GM19328 (cell line): ENCODE results near the gene ACBD6.
"Not testable (repeated sequence)": the region's sequence is repeated elsewhere in the genome, so short reads cannot be mapped to it uniquely, and the experiment has no call there.

ENCODE experiments used
- ATAC-seq: cut with Tn5 transposase; IDR thresholded peaks from one replicate; pipeline ENCODE4 v1.9.1; 2021; ENCODE audit warnings: mild to moderate bottlenecking, moderate library complexity; ENCODE audit not compliant: unreplicated experiment

ACBD6 gene

GRCh38 chr1:180421614-180422013 lies 80.8 kb downstream of the ACBD6 start:
- no peak for ATAC-seq

GRCh38 chr1:180421145-180421544 lies 81.2 kb downstream of the ACBD6 start:
- not testable (repeated sequence) for ATAC-seq

GRCh38 chr1:180415985-180416633 lies 86.3 kb downstream of the ACBD6 start:
- no peak for ATAC-seq

GRCh38 chr1:180415236-180415848 lies 87.0 kb downstream of the ACBD6 start:
- no peak for ATAC-seq

DNA sequence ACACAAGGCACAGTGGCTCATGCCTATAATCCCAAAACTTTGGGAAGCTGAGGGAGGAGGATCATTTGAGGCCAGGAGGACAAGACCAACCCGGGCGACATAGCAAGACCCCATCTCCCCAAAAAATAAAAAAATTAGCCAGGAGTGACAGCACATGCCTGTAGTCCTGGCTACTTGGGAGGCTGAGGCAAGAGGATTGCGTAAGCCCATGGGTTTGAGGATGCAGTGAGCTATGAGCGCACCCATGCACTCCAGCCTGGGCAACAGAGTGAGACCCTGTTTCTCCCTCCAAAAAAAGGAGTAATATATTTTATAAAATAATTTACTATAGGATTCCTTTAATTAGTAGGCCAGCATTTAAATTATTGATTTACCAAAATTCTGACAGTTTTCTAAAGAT lies 89.8 kb downstream of the ACBD6 start:
- ATAC-seq = no peak

GRCh38 chr1:180408128-180408527 lies 94.2 kb downstream of the ACBD6 start:
- ATAC-seq = not testable (repeated sequence)

- no peak for ATAC-seq
Measured at GRCh38 chr1:180407051-180407450, 95.3 kb downstream of the ACBD6 start.

- ATAC-seq = no peak
Measured at GRCh38 chr1:180402551-180402950, 99.8 kb downstream of the ACBD6 start.

GRCh38 chr1:180402001-180402400 lies 100.4 kb downstream of the ACBD6 start:
- no peak for ATAC-seq

DNA sequence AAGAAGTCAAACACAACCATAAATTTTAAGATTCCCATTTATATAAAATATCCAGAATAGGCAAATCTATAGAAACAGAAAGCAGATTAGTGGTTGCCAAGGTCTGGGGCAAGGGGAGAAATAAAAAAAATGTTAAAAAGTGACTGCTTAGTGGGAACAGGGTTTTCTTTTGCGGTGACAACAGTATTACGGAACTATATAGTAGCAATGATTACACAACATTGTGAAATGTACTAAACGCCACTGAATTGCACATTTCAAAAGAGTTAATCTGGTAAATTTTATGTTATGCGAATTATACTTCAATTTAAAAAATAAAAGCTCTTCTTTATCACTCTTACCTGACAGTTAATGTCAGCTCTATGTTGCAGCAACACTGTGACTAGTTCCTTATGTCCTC lies 105.2 kb downstream of the ACBD6 start:
- ATAC-seq = no peak

DNA sequence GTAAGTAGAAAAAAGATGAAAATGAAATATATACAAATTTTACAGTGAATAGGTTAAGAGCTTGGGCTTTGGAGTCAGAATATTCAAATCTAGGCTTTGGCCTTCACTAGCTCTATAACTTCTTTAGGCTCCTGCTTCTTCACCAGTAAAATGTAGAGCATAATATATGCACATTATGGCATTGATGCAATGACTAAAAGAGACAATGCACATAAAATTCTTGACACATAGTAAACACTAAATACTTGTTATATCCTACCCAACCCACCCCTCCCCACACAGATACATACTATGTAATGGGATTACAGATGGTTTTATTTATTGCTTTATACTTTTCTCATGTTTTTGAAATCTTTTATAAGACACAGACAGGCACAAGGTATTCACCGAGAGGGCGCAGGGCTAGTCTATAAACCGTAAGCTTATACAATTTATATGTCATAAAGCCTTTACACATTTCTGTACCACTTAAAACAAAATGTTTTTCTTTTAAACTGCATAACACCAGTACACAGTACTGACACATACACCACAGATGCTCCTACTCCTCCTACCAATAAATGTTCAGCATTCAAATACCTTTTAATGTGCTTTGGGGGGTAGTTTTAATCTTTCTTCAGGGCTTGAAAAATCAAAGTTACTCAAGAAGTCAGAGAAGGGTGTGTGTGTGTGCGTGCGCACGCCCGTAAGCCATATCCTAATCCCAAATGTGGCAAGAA lies 109.8 kb downstream of the ACBD6 start:
- ATAC-seq = no peak

DNA sequence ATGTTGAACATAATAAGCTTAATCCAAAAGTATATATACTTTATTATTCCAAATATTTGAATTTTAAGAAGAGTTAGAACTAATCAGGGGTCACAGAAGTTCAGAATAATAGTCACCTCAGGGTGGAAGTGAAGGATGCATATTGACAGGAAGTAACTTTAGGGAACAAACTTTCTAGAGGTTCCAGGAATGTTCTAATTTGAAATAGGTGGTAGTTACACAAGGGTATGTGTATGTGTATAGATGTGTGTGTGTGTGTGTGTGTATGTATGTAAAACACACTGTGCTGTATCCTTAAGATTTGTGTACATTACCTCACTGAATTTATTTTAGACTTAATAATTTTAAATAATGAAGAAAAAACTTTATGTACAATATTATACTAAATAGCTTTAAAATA lies 110.4 kb downstream of the ACBD6 start:
- no peak for ATAC-seq

DNA sequence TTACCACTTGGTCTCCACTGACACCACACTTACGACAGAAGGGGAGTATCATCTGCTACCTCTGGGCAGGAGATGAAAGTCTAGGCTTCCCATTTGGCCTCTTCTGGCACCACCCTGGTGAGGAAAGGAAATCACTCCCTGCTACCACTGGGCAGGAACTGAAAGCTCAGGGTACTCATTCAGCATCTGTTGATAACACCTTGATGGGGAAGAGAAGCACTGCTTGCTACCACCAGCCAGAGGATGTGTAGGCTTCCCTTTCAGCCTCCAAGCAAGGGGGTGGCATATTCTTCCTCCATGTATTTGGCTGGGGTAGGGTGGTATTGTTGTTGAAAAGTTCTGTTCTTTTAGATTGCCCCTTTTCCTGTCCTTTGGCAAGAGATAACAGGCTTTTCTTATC lies 115.0 kb downstream of the ACBD6 start:
- no peak for ATAC-seq

GRCh38 chr1:180386745-180387367 lies 115.5 kb downstream of the ACBD6 start:
- ATAC-seq = no peak

DNA sequence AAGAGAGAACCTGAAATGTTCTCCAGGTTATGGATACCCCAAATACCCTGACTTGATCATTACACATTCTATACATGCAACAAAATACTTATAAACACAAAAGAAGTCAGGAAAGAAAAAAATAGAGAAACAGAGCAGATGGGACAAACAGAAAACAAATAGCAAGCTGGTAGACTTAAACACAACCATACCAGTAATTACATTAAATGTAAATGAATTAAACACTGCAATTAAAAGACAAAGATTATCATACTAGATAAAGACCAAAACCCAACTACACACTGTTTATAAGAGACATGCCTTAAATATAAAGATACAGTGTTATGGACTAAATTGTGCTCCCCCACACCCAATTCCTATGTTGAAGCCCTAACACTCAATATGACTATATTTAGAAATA lies 117.2 kb downstream of the ACBD6 start:
- ATAC-seq = no peak

DNA sequence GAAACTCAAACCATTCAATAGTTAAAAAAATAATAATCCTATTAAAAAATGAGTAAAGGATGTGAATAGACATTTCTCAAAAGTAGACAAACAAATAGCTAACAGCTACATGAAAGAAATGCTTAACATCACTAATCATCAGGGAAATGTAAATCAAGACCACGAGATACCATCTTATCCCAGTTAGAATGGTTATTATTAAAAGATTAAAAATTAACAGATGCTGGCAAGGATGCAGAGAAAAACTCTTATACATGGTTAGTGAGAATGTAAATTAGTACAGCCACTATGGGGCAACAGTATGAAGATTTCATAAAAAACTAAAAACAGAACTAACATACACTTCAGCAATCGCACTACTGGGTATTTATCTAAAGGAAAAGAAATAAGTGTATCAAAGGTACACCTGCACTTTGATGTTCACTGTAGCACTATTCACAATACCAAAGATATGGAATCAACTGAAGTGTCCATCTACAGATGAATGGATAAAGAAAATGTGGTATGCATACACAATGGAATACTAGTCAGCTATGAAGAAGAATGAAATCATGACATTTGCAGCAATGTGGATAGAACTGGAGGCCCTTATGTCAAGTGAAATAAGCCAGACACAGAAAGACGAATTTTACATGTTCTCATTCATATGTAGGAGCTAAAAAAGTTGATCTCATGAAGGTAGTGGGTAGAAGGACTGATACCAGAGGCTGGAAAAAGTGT lies 117.9 kb downstream of the ACBD6 start:
- no peak for ATAC-seq

DNA sequence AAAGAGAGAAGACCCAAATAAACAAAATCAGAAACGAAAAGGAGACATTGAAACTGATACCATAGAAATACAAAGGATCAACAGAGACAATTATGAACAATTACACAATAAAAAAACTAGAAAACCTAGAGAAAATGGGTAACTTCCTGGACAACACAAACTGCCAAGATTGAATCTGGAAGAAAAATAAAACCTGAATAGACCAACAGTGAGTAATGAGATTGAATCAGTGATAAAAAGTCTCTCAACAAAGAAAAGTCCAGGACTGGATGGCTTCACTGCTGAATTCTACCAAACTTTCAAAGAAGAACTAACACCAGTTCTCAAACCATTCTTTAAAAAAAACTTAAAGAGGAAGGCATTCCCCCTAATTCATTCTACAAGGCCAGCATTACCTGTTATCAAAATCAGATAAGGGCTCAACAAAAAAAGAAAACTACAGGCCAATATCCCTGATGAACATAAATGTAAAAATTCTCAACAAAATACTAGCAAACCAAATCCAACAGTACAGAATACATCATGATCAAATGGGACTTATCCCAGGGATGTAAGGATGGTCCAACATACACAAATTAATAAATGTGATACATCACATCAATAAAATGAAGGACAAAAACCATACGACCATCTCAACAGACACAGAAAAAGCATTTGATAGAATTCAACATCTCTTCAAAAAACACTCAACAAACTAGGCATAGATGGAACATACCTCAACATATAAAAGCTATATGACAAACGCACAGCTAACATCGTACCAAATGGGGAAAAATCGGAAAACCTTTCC lies 119.9 kb downstream of the ACBD6 start:
- ATAC-seq = no peak

GRCh38 chr1:180381184-180381580 lies 121.2 kb downstream of the ACBD6 start:
- ATAC-seq = no peak

DNA sequence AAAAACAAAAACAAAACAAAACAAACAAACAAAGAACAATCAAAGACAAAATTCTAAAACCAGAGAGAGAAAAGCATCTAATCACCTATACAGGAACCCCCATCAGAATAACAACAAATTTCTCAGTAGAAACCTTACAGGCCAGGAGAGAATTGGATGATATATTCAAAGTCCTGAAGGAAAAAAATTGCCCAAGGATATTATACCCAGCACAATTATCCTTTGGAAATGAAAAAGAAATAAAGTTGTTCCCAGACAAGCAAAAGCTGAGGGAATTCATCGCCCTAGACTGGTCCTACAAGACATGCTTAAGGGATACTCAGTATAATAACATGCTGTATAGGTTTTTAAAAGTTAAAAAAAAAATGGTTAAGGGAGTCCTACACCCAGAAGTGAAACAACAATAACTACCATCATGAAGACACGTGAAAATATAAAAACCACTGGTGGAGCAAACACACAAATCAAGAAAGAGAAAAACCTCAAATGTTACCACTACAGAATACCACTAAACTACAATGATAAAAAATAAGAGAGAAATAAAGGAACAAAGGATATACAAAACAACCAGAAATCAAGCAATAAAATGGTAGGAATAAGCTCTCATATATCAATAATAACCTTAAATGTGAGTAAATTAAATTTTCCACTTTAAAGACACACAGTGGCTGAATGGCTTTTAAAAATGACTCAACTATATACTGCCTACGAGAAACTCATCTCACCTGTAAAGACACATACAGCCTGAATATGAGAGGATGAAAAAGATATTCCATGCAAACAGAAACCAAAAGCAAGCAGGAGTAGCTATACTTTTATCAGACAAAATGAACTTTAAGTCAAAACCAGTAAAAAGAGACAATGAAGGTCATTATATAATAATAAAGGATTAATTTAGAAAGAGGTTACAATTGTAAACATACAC lies 121.9 kb downstream of the ACBD6 start:
- no peak for ATAC-seq
